Activated T-cell treated with anti-CD3 and anti-CD28 coated beads for 1 hour (primary cell): ENCODE measurements around the gene ZNF653.

ENCODE experiments used
- DNase-seq: peaks from one replicate; pipeline ENCODE4 v3.0.0-alpha.2; 2020; ENCODE audit warnings: low read depth

ZNF653 gene

GRCh38 chr19:11519138-11519537, 13.5 kb upstream of the ZNF653 start:
- no peak for DNase-seq

GRCh38 chr19:11513946-11514345, 8.3 kb upstream of the ZNF653 start:
- no peak for DNase-seq

GRCh38 chr19:11510444-11510843, 4.8 kb upstream of the ZNF653 start:
- DNase-seq, result no peak

GRCh38 chr19:11507370-11508078, 1.9 kb upstream of the ZNF653 start:
- DNase-seq, result no peak

- no peak for DNase-seq
Observed at GRCh38 chr19:11506967-11507366, 1.3 kb upstream of the ZNF653 start.

GRCh38 chr19:11506101-11506555, 489 bp upstream of the ZNF653 start:
- no peak for DNase-seq

GRCh38 chr19:11505032-11505503, 571 bp downstream of the ZNF653 start:
- DNase-seq, result peak; percentile 94

- DNase-seq, result no peak
Observed at GRCh38 chr19:11504502-11505031, 1.1 kb downstream of the ZNF653 start.

- no peak for DNase-seq
Observed at GRCh38 chr19:11499890-11500420, 5.7 kb downstream of the ZNF653 start.

GRCh38 chr19:11499220-11499726, 6.4 kb downstream of the ZNF653 start:
- DNase-seq, result no peak

- DNase-seq, result peak; percentile 60
Observed at GRCh38 chr19:11496391-11497163, 9.1 kb downstream of the ZNF653 start.

GRCh38 chr19:11495885-11496284, 9.8 kb downstream of the ZNF653 start:
- DNase-seq, result no peak

GRCh38 chr19:11495481-11495880, 10.2 kb downstream of the ZNF653 start:
- DNase-seq, result no peak

GRCh38 chr19:11494634-11495285, 10.9 kb downstream of the ZNF653 start:
- no peak for DNase-seq

- no peak for DNase-seq
Observed at GRCh38 chr19:11489378-11489777, 16.3 kb downstream of the ZNF653 start.

GRCh38 chr19:11486661-11487503, 18.8 kb downstream of the ZNF653 start:
- no peak for DNase-seq

- no peak for DNase-seq
Observed at GRCh38 chr19:11485245-11485837, 20.3 kb downstream of the ZNF653 start.

- DNase-seq, result no peak
Observed at GRCh38 chr19:11483366-11484111, 22.1 kb downstream of the ZNF653 start.

- DNase-seq, result peak; percentile 71
Observed at GRCh38 chr19:11482384-11483050, 23.1 kb downstream of the ZNF653 start.
